HG02840 (cell line): ENCODE measurements around the gene DTHD1.

Experiments
- ATAC-seq: cut with Tn5 transposase; IDR thresholded peaks from one replicate; pipeline ENCODE4 v1.9.1; 2021; ENCODE audit warnings: mild to moderate bottlenecking, moderate library complexity, moderate number of reproducible peaks; ENCODE audit not compliant: unreplicated experiment, low FRiP score

Gene DTHD1

DNA sequence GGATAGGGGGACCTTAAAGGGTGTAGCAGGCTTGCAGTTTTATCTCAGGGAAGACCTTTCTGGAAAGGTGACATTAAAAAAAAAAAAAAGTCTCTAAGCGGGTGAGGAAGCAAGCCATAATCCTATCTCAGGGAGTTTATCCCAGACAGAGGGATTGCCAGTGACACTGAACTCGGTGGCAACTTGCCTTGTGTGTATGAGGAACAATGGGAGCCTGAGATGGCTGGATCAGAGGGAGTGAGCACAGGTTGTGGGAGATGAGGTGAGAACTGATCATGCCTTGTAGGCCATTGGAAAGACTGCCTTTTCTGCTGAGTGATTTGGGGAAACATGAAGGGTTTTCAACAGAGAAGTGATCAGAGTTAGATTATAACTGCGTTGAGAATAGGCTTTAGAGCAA, 31.1 kb downstream of the DTHD1 start:
- ATAC-seq = no peak

DNA sequence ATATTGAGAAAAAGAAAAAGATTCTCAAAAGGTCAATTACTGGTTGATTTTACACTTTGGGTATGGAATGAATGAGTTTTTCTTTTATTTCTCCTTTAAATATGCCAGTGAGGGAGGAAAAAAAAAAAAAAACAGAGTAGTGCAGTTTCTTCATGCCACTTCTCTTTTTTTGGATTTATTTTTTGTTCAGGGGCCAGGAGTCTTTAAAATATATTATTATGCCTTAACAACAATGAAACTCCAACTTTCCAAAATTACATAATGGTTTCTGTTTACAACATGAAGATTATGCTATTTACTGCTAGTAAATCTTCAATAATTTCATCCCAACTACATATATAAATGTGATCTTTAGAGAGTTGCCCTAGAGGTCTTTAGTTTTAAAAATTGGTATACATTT, 31.9 kb downstream of the DTHD1 start:
- no peak for ATAC-seq

DNA sequence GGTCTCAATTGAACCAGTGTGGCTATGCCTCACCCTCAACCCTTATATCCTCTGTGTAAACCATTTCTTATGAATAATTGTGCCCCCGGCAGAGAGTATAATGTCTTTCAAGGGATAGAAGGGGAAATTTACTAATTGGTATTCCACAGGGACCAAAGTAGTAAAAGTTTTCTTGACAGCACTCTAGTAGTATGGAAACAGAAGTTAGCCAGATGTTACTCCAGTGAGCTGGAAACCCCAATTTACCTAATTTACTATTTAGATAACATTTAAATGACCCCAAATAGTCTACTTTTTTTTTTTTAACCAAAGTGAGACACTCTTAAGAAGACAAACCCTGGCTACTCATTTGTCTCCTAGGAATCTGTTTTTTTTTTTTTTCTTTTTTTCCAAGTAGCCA, 32.3 kb downstream of the DTHD1 start:
- ATAC-seq = no peak

DNA sequence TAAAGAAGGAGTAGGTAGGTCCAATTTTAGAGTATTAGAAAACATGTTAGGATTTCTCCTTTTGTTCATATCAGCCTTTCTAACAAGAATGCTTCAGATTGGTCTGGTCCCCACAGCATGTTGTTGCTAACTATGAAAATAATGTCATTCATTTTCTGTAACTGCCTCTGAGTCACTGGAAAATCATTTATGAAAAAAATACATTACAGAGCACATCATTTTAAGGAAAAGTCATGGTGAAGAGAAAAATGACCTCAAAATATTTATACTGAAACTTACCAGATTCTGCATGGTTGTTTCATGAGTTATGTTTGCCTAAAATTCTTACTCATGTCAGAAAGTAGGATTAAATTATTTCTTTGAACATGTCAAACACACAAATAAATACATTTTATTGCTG, 35.2 kb downstream of the DTHD1 start:
- ATAC-seq = no peak

DNA sequence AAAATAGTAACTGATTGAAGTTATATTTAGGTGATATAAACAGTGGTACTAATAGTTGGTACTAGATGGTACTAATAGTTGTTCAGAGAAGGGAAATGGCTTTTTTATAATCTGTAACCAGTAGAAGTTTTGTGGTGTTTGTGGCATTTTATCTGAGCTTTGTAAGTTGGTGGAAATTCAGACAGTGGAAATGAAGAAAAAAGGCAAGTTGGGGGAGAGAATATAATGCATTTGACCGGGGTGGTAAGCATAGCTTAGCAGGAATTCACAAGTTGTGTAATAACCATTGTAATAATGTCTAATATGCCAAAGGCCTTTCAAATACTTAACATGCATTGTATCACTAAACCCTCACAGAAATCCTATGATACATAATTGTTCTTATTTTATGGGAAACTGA, 36.3 kb downstream of the DTHD1 start:
- ATAC-seq = no peak

DNA sequence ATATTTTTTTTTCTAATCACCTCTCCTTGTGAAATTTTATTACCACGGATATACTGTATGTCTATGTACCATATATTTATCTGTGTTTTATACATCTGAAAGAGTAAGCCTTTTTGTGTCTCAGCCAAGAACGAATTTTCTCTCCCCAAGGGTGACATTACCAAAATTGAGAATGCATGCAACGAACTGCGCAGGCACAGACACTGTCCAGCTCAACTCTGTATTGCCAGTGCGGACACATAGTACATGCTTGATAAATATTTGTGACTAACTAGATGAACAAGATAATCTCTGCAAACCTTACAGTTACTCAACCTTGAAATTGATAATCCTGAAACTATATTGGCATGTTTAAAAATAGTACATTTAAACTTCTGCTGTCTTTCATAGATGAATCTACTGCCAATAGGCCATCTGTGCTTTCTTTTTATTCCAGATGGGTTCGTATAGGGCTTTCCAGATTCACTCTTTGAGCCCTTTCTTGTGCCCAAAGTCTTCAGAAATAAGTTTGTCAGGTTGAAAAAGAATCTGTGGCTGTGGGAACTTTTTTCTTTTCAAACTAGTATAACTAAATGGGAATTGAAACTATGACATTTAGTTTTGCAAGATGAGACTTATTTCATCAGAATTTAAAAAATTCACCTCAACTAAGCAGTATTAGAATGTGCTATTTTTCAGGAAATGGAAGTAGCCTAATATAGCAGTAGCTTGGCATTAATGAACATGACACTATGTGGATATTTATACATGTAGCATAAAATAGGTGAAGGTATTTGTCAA, 38.9 kb downstream of the DTHD1 start:
- ATAC-seq = peak; percentile 36

DNA sequence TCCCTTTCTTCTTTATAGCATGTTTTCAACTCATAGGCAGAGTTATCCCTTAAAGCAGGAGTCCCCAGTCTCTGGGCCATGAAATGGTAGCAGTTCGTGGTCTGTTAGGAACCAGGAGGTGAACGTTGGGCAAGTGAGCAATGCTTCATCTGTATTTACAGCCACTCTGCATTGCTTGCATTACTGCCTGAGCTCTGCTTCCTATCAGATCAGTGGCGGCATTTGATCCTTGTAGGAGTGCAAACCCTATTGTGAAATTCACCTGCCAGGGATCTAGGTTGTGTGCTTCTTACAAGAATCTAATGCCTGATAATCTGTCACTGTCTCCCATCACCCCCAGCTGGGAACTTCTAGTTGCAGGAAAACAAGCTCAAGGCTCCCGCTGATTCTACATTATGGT, 39.8 kb downstream of the DTHD1 start:
- ATAC-seq = no peak

DNA sequence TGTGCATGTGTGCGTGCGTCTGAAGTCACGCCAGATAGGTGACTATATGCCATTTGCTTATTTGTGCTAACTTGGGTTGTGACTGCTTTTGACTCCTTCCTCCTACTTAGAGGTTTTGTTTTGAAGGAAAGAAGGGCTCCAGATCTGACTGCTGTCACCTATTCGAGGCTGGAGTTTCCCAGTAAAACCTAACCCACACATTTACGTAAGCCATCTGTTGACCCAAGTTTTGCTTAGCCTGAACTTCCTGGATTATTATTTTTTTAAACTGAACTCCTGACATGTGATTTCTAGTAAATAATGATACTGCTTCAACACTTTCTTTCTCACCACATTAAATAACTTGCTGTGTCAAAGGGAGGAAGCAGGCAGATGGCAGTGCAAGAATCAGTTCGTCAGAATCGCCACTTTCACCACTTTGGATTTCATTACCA, 41.5 kb downstream of the DTHD1 start:
- ATAC-seq = no peak

DNA sequence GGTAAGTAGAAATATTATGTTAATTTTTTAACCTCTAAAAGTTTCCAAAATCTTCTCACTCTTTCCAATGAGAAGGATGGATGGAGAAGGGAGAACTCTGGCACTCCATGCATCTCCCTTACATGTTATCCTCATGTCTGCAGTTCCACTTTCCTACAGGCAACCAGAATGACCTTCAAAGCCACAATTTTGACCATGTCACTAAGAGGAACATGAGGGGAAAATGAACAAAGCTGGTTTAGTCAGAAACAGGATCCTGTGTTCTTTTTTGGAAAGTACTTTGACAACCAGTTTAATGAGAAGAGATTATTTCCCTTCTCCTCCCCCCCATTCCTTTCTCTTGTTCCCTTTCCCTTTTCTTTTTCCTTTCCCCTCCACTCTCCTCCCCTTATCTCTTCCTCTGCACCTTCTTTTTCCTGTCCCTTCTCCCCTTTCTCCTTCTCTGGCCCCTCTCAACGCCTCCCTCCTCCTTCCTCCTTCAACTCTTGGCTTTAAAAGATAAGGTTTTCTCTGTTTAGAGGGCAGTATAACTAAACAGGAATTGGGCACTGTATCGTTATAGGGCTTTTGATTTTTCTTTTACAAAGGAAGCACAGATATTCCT, 42.5 kb downstream of the DTHD1 start:
- ATAC-seq = no peak

DNA sequence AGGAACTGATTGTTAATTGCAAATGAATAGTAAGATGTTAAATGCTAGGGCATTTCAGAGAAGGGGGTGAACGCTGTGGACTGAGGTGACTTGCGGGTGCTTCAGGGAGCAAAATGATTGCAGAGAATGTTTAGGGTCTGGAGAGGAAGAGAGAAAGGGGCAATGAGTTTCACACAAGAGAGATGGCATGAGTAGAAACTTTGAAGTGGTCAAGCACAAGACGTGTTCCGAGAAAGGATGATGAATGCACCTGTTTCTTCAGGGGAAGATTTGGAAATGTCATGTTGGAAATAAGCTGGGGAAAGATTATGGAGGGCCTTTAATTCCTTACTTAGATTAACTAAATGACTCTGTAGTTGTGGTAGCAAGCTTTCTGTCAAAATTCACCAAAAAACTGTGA, 43.4 kb downstream of the DTHD1 start:
- no peak for ATAC-seq

DNA sequence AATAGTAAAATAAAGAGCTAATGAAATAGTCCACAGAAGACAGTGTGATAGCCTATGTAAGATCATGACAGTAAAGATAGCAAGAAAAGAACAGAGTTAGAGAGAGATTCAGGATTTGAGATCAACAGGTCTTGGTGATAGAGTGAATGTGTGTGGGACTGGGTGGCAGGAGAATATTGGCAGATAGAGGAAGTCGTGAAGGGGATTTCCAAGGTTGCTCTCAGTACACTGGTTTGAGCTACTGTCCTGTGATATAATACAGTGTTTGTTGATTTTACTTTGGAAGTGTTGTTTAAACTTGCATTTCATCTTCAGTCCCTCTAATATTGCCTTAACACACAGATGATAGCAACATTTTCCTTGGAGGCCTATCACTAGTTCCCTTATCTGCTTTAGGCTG, 44.1 kb downstream of the DTHD1 start:
- peak; percentile 76 for ATAC-seq

DNA sequence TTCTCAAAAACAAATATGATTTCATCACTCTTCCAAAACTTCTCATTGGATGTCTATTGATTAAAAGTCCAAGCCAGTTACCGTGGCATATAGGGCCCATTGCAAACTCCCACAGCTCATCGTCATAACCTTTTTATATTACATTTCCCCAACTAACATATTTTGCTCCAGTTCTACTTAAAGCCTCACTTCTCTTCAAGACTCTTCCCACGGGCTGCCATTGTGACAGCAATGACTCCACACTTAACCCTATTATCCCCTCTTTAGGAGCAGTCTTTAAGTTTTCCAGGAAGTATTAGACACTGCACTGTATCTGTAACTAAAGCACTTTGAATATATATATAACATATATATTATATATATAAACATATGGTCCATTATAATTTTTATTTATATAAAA, 44.5 kb downstream of the DTHD1 start:
- ATAC-seq = no peak

DNA sequence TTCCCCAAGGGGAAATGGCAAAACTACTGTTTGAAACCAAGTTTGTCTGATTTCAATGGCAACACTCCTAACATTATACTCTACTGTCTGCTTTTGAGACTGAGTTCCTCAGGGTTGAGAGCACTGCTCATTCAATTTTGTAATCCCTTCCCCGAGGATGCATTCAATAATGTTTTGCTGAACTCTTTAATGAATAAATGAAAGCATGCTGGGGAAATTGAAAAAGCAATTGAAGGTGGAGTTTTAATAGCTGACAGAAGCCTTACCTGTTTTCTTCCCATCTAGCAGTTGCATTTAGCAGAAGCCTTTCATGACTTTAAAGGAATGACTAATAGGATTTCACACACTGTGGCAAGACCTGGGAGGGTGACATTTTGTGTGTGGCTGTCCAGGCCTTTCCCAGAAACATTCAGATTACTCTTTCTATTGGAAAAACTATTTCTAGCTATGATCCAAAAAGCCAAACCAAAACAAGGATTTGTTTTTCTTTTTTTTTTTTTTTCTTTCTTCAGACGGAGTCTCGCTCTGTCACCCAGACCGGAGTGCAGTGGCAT, 45.1 kb downstream of the DTHD1 start:
- ATAC-seq = no peak

DNA sequence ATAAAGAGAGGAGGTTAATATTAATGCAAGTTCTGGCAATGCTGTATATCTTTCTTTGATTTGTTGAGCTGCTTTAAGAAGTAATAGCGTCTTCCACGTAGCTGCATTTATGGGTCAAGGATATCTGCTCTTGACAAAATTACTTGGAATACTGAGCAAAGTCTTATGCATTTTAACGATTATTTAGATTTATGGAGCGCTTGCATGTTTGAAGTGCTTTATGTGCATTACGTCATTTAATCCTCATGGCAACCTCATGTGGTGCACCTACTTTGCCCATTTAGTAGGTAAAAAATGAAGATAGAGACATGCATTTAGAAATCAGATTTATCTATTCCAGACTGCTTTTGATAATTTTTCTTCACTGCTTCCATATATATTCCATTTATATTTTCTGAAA, 46.0 kb downstream of the DTHD1 start:
- no peak for ATAC-seq

DNA sequence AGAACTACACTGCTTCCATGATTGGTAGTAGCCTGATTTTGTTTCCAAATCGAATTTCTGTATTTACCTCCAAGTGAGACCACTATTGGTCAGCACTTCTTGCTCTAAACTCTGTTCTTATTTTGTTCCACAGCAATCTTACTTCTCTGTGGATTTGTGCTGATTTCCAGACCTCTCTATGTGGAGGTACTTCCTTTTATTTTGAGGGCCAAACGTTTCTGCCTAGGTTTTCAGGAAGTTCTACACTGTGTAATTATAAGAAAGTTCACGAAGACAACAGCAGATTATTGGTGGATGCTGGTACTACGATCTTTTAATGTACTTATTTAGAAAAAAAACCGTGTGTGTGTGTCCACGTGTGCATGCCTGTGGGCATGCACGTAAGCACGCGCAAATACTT, 46.7 kb downstream of the DTHD1 start:
- no peak for ATAC-seq

DNA sequence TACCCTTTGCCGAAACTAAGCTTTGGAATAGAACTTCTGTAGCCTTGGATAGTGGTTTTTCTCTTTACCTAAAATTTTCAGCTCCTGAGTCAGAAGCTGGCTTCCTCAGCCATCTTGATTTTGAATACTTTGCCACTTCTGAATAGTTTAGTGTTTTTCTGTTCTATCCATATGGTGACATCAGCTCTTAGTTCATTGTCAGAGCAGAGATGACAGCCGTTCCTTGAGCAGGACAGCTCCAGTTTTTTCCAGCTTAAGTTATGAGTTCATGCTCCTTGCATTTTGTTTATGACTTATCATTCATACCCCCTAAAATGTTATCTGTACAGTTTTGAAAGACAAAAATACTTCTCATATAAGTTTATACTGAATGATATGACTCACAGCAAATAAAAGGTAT, 47.8 kb downstream of the DTHD1 start:
- ATAC-seq = no peak

DNA sequence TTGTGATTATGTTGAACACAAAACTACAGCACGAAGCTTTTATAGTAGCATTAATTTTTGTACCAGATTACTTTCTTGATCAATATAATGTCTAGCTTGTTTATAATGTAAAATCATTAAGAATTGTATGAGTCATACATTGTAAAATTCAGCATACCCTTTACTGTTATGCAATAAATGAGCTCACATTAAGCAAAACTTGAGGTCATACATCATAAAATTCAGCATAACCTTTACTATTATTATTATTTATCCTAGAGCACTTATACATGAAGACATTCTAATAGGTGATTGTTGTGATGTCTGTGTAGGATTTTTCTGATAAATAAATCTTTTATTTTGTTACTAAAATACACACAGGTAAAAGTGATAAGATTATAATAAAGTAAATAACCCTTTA, 49.4 kb downstream of the DTHD1 start:
- no peak for ATAC-seq

DNA sequence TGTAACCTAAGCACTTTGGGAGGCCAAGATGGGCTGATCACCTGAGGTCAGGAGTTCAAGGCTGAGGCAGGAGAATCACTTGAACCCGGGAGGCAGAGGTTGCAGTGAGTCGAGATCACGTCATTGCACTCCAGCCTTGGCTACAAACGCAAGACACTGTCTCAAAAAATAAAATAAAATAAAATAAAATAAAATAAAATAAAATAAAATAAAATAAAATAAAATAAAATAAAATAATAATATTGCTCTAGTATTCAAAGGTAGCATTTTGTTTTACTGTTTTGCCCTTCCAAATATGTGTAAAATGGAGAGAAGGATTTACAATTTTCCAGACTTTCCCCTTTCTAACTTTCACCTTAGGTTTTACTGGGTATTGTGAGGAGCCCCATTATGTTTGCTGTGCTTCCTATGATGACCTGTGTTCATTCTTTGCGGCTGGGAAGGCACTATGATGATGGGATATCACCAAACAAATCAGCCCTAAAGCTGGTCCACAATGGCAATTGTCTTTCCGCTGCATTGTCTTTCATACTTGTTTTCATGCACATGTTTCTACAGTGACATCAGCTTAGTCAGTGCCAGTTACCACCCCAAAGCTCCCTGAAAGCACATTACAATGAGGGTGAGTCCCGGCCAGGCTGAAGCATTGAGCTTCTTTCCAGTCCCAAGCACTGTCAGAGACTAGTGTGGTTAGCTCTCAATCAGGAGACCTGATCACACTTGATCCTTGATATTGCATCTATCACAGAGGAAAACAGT, 50.8 kb downstream of the DTHD1 start:
- peak; percentile 79 for ATAC-seq

DNA sequence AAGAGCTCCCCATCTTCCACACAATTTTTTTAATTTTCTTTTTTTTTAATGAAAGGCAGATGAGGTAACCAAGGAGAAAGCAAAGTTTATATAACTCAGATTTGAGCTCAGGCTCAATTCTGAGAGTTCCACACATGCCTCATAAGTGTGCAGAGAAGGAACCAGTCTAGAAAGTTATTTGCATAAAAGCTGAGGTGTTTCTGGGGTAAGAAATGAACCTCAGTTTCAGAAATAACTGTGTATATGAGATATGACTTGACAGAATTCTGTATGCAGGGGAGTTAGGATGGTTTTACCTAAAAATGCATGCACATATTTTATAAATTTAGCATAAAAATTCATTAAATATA, 51.3 kb downstream of the DTHD1 start:
- ATAC-seq = peak; percentile 99

DNA sequence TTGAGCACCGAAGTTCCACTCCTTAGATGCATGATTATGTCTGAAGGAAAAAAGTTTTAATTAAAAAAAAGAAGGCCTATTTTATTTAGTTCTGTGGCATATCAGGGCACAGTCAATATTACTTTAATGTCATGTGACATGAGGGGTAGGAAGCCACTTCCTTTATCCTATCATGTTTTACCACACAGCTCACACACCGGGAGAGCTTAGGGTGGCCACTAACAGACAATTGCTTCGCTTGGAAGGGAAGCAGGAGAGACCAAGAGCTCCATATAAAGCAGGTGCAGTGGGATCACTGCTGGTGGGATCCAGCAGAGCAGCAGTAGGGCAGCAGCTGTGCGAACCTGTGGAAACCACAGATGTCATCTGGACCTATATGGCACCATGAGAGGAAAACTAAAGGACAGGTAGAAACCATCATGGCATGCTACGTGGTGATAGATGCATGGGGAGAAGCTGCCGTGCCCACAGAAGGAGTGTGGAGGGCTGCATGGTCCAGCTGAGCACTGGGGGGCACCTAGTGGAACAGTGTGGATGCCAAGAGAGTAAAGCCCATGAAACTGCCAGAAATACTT, 52.0 kb downstream of the DTHD1 start:
- ATAC-seq = no peak

DNA sequence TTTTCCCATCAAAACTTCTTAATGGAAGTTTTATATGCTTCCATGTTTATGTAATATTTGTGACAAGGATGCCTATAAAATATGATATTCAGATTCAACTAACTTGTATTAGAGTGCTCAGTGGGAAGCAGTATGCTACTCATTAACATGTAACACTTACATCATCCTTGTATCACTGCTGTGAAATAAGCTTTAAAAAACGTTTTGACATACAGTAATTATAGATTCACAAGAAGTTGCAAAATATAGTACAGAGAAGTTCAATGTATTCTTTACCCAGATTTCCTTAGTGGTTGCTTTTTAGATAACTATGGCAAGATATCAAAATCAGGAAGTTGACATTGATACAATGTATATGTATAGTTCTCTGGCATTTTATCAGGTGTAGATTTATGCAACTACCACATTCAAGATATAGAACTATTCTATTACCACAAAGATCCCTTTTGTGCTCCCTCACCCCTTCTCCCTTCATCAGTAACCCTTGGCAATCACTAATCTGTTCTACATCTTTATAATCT, 56.3 kb downstream of the DTHD1 start:
- ATAC-seq = no peak
